Head of caudate nucleus (tissue), 42 donors: Measurements from ENCODE around the gene PDXP.
"Not testable (repeated sequence)": the region's sequence is repeated elsewhere in the genome, so short reads cannot be mapped to it uniquely, and the experiment has no call there.

ENCODE experiments used
- DNase-seq, 42 donors: peaks; one replicate each; pipeline versions ENCODE4 v3.0.0 to v3.0.0-alpha.2; 2020 to 2021; ENCODE audit warnings: mixed read lengths in 7 of 42
- intact Hi-C: fragments of 100-400 bp; cut with DNase I; formaldehyde crosslinking; loops from one replicate; pipeline ENCODE4 v1.15.0; 2022

PDXP gene

GRCh38 chr22:37658133-37659065, at the start of gene PDXP:
PDXP (plus strand) TSS chr22:37658723; CDS start chr22:37658783, 60 bp downstream.
- intact Hi-C loops, result no loop called here
- peak; percentile 94 to 100 (median 99) for DNase-seq

GRCh38 chr22:37609240-37610152, 49.0 kb upstream of the PDXP start:
- DNase-seq, result peak in 4 of 42 donors; percentile 16 to 38 (median 24)
- intact Hi-C loops, result no loop called here

GRCh38 chr22:37610153-37610475, 48.4 kb upstream of the PDXP start:
- intact Hi-C loops, DNase-seq: not testable (repeated sequence)

GRCh38 chr22:37610480-37611129, 47.9 kb upstream of the PDXP start:
- DNase-seq, result peak in 10 of 42 donors; percentile 24 to 53 (median 40)
- intact Hi-C loops, result no loop called here

- DNase-seq, result no peak
- intact Hi-C loops, result no loop called here
Measured at GRCh38 chr22:37611207-37611606, 47.3 kb upstream of the PDXP start.

- intact Hi-C loops, result no loop called here
- no peak for DNase-seq
Measured at GRCh38 chr22:37616201-37617083, 42.1 kb upstream of the PDXP start.

GRCh38 chr22:37617431-37617830, 41.1 kb upstream of the PDXP start:
- intact Hi-C loops, result no loop called here
- DNase-seq, result no peak

GRCh38 chr22:37618072-37618656, 40.4 kb upstream of the PDXP start:
- intact Hi-C loops, result no loop called here
- DNase-seq, result no peak

- intact Hi-C loops, result no loop called here
- no peak for DNase-seq
Measured at GRCh38 chr22:37618674-37619073, 39.8 kb upstream of the PDXP start.

- intact Hi-C loops, result no loop called here
- no peak for DNase-seq
Measured at GRCh38 chr22:37619991-37620390, 38.5 kb upstream of the PDXP start.

GRCh38 chr22:37621352-37621860, 37.1 kb upstream of the PDXP start:
- DNase-seq, result no peak
- intact Hi-C loops, result no loop called here

GRCh38 chr22:37623075-37624016, 35.2 kb upstream of the PDXP start:
- peak; percentile 40 to 86 (median 67) for DNase-seq
- intact Hi-C loops, result no loop called here

GRCh38 chr22:37624017-37624365, 34.5 kb upstream of the PDXP start:
- intact Hi-C loops, result no loop called here
- no peak for DNase-seq

- DNase-seq, result no peak
- intact Hi-C loops, result no loop called here
Measured at GRCh38 chr22:37624876-37625275, 33.6 kb upstream of the PDXP start.

- DNase-seq, result no peak
- intact Hi-C loops, result no loop called here
Measured at GRCh38 chr22:37625737-37626136, 32.8 kb upstream of the PDXP start.

GRCh38 chr22:37626144-37626543, 32.4 kb upstream of the PDXP start:
- intact Hi-C loops, result no loop called here
- peak in 6 of 42 donors; percentile 32 to 58 (median 50) for DNase-seq

- intact Hi-C loops, result no loop called here
- DNase-seq, result no peak
Measured at GRCh38 chr22:37626556-37627075, 31.9 kb upstream of the PDXP start.
